ENCODE data around the gene ZSCAN21. TPM values are rescaled to one million over a fixed set of nuclear protein-coding genes. Genes with fewer than 3 reads are reported as not detected.

Gene ZSCAN21
- total and polyA plus RNA-seq, 2 donors (not counting 3 experiments of a cell fraction or from before 2014, with no cell fraction given): 7.4 to 7.7 TPM

DNA sequence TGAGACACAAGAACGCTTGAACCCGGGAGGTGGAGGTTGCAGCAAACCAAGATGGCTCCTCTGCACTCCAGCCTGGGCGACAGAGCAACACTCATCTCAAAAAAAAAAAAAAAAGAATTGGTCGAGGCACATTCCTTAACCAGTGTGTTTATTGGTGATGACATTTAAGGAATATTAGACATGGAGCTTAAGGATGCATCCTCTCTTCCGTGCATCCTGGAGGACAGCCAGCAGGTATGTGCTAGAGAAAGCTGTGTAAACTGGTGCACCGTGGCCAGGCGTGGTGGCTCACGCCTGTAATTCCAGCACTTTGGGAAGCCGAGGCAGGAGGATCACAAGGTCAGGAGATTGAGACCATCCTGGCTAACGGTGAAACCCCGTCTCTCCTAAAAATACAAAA is 22.4 kb upstream of the ZSCAN21 start:
- CTCF ChIA-PET: interaction anchor here (0.7 to 1.4 kb wide), 2 partner anchors 8 to 13 kb away, joined by 3 read pairs; no protein-coding TSS in a partner anchor
- H3K79me2 ChIP-seq (ENCODE audit: control insufficient read depth, insufficient read depth, low read length): peaks cover 2% of the 10 kb centered on the region
- H3K9me1 ChIP-seq (replicated peaks; ENCODE audit: control insufficient read depth, extremely low read depth, insufficient read depth, low read length): no peaks in the 10 kb centered on the region
- POLR2A ChIA-PET: no interaction called here
- H3K27me3 ChIP-seq (ENCODE audit: control insufficient read depth in 2 of 2, insufficient read depth in 2 of 2, low read length in 2 of 2): no peaks in the 10 kb centered on the region
- H3K9ac ChIP-seq (replicated peaks; ENCODE audit: extremely low read depth, insufficient read depth, low read length): no peak overlapping the region
- no peak for DNase-seq (ENCODE audit: low read depth, low spot score)
- peaks cover 16 to 38% of the 10 kb centered on the region in 2 experiments for H3K36me3 ChIP-seq (ENCODE audit: control insufficient read depth in 2 of 2, extremely low read depth in 1 of 2, insufficient read depth in 2 of 2, low read length in 2 of 2)
- intact Hi-C loops (cut with micrococcal nuclease) (no loop called here), dilution Hi-C loops (cut with MboI; ENCODE audit: extremely low pct_ligation_motif_present, low sequenced_read_pairs) (no loop called here)
- BruUV-seq (replicated peaks): no TSS peak
- H3K4me2 ChIP-seq (ENCODE audit: insufficient read depth, low read length): no peak overlapping the region
- no peak overlapping the region for H3K4me3 ChIP-seq (replicated peaks in 1 of 3; ENCODE audit: insufficient read depth in 1 of 3, low read depth in 1 of 3, low read length in 3 of 3)
- no peaks in the 10 kb centered on the region for H3K9me3 ChIP-seq (replicated peaks; ENCODE audit: control insufficient read depth, insufficient read depth, low read length)
- no peak overlapping the region for H3K27ac ChIP-seq (ENCODE audit: insufficient read depth, low read depth, low read length)
- no peak for FAIRE-seq
- no peak for TF ChIP-seq MYC (IDR thresholded peaks at IDR 0.05; ENCODE audit: low read depth, low read length)
- no peak for TF ChIP-seq FOS (IDR thresholded peaks at IDR 0.05; ENCODE audit: borderline replicate concordance, insufficient read depth, low read length)
- no peak for TF ChIP-seq GATA2 (IDR thresholded peaks at IDR 0.05; ENCODE audit: insufficient read depth, insufficient read length, low read depth, low read length)
- no peak for TF ChIP-seq POLR2AphosphoS5 (IDR thresholded peaks at IDR 0.05; ENCODE audit: insufficient read depth, low read depth, low read length)
- TF ChIP-seq, protein P1, sequence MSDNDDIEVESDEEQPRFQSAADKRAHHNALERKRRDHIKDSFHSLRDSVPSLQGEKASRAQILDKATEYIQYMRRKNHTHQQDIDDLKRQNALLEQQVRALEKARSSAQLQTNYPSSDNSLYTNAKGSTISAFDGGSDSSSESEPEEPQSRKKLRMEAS (IDR thresholded peaks at IDR 0.05; ENCODE audit: insufficient read depth, insufficient read length): no peak
- no peak for TF ChIP-seq JUN (IDR thresholded peaks at IDR 0.05; ENCODE audit: borderline replicate concordance, insufficient read depth, insufficient read length, low read depth)
- no peak for TF ChIP-seq EZH2 (IDR thresholded peaks at IDR 0.05; ENCODE audit: borderline replicate concordance, low read depth, low read length, severe bottlenecking)
- TF ChIP-seq, protein P2, sequence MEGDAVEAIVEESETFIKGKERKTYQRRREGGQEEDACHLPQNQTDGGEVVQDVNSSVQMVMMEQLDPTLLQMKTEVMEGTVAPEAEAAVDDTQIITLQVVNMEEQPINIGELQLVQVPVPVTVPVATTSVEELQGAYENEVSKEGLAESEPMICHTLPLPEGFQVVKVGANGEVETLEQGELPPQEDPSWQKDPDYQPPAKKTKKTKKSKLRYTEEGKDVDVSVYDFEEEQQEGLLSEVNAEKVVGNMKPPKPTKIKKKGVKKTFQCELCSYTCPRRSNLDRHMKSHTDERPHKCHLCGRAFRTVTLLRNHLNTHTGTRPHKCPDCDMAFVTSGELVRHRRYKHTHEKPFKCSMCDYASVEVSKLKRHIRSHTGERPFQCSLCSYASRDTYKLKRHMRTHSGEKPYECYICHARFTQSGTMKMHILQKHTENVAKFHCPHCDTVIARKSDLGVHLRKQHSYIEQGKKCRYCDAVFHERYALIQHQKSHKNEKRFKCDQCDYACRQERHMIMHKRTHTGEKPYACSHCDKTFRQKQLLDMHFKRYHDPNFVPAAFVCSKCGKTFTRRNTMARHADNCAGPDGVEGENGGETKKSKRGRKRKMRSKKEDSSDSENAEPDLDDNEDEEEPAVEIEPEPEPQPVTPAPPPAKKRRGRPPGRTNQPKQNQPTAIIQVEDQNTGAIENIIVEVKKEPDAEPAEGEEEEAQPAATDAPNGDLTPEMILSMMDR (IDR thresholded peaks at IDR 0.05; ENCODE audit: extremely low read depth in 1 of 2, insufficient read depth in 1 of 2, low read depth in 1 of 2, low read length in 2 of 2): no peak
- TF ChIP-seq POLR2A (IDR thresholded peaks at IDR 0.05; ENCODE audit: low read depth, low read length): no peak
- H4K20me1 ChIP-seq (replicated peaks; ENCODE audit: control insufficient read depth, extremely low read depth, insufficient read depth, low read length): no peaks in the 10 kb centered on the region
- H3K4me1 ChIP-seq (ENCODE audit: control insufficient read depth, extremely low read depth, insufficient read depth, low read length): no peaks in the 10 kb centered on the region
- H2AFZ ChIP-seq (ENCODE audit: low read depth, low read length): no peak overlapping the region
